ENCODE results near the gene FIG4. TPM values are rescaled to one million over a fixed set of nuclear protein-coding genes. Genes with fewer than 3 reads are reported as not detected.

The FIG4 gene
- total and polyA plus RNA-seq, 2 of the 13 experiments (the other 11 are each of a cell fraction or from before 2014, with no cell fraction given), result 5.5 to 7.9 TPM

DNA sequence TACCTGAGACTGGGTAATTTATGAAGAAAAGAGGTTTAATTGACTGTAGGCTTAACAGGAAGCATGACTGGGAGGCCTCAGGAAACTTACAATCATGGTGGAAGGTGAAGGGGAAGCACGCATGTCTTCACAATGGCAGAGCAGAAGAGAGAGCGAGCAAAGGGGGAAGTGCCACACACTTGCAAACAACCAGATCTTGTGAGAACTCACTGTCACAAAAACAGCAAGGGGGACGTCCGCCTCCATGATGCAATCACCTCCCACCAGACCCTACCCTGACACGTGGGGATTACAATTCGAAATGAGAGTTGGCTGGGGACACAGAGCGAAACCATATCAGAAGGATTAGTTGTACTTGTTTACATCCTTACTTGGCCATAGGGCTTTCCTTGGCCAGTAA lies 49.7 kb downstream of the FIG4 start:
- Histone ChIP-seq H3K4me3 (replicated peaks in 1 of 3; ENCODE audit: insufficient read depth in 1 of 3, low read depth in 2 of 3, low read length in 3 of 3) (no peak overlapping the region), H3K27me3 (ENCODE audit: control insufficient read depth in 1 of 2, insufficient read depth in 2 of 2, low read length in 2 of 2) (no peaks in the 10 kb centered on the region), H3K36me3 (replicated peaks in 1 of 2; ENCODE audit: control insufficient read depth in 1 of 2, insufficient read depth in 2 of 2, low read length in 2 of 2) (no peaks in the 10 kb centered on the region), H3K4me2 (ENCODE audit: low read depth, low read length) (no peak overlapping the region), H4K20me1 (ENCODE audit: insufficient read depth, low read length) (no peaks in the 10 kb centered on the region), H3K27ac (ENCODE audit: extremely low read length, insufficient read depth, low read length) (no peak overlapping the region), H2AFZ (ENCODE audit: low read length) (no peak overlapping the region), H3K9me3 (ENCODE audit: low read length) (no peaks in the 10 kb centered on the region), H3K4me1 (ENCODE audit: insufficient read depth, low read length) (no peaks in the 10 kb centered on the region), H3K9ac (ENCODE audit: insufficient read depth, low read depth, low read length) (no peak overlapping the region), H3K79me2 (ENCODE audit: insufficient read depth, low read length) (no peaks in the 10 kb centered on the region)
- ChIA-PET POLR2A (no interaction called here), CTCF (ENCODE audit: low intra/inter-chr PET ratio, low total read pairs) (no interaction called here)
- 99% methylated on average over 6 of the region's 7 CpGs for WGBS (ENCODE audit: low lambda C conversion rate)
- intact Hi-C loops (cut with micrococcal nuclease; ENCODE audit: unreplicated experiment) (no loop called here), in situ Hi-C loops (cut with HindIII; ENCODE audit: extremely low pct_ligation_motif_present, low pct_unique_long_range_greater_than_20kb) (no loop called here)
- no peak for TF ChIP-seq ZNF577 (CRISPR knock-in tag; IDR thresholded peaks at IDR 0.05; ENCODE audit: borderline replicate concordance, low read depth)
- TF ChIP-seq TGIF2 (CRISPR knock-in tag; IDR thresholded peaks at IDR 0.05), result no peak
- TF ChIP-seq ZNF773 (CRISPR knock-in tag; IDR thresholded peaks at IDR 0.05; ENCODE audit: borderline replicate concordance), result no peak
- TF ChIP-seq IRF2 (CRISPR knock-in tag; IDR thresholded peaks at IDR 0.05), result no peak
- TF ChIP-seq ZNF7 (CRISPR knock-in tag; IDR thresholded peaks at IDR 0.05), result no peak
- no peak for TF ChIP-seq HNF4G (IDR thresholded peaks at IDR 0.05; ENCODE audit: borderline replicate concordance, low read depth, low read length)
- TF ChIP-seq HNF4G (CRISPR knock-in tag; IDR thresholded peaks at IDR 0.05; ENCODE audit: borderline replicate concordance, low read depth), result no peak
- no peak for TF ChIP-seq PHF20 (CRISPR knock-in tag; IDR thresholded peaks at IDR 0.05)
- no peak for TF ChIP-seq ZNF629 (CRISPR knock-in tag; conservative IDR thresholded peaks at IDR 0.05)
- ATAC-seq (no peak), FAIRE-seq (no peak), DNase-seq (ENCODE audit: low spot score) (no peak)
- no TSS peak for BruUV-seq (replicated peaks)

DNA sequence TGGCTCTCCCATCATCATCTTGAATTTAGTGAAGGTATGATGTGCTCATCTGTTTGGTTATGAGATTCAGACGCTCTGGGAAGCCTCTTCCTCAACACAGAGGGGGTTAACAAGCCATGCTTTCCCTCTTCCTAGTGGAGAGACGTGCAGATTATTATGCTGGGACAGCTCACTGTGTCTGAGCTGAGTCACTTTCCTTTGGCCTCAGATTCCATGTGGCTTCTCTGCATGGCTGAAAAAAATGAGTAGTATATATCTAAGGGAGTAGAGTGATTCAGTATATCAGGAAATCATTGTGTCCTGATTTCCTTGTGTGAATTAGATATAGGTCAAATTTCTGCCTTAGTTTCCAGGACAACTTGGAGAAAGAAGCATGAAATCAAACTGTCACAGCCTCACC lies 52.6 kb downstream of the FIG4 start:
- POLR2A ChIA-PET, result no interaction called here
- ATAC-seq (no peak), FAIRE-seq (no peak), DNase-seq (ENCODE audit: low spot score) (no peak)
- Histone ChIP-seq H3K4me2 (ENCODE audit: low read depth, low read length) (no peak overlapping the region), H3K27ac (ENCODE audit: extremely low read length, insufficient read depth, low read length) (no peak overlapping the region), H3K9ac (ENCODE audit: insufficient read depth, low read depth, low read length) (no peak overlapping the region), H2AFZ (ENCODE audit: low read length) (no peak overlapping the region), H4K20me1 (ENCODE audit: insufficient read depth, low read length) (no peaks in the 10 kb centered on the region), H3K27me3 (ENCODE audit: control insufficient read depth in 1 of 2, insufficient read depth in 2 of 2, low read length in 2 of 2) (no peaks in the 10 kb centered on the region), H3K4me1 (ENCODE audit: insufficient read depth, low read length) (no peaks in the 10 kb centered on the region), H3K36me3 (replicated peaks in 1 of 2; ENCODE audit: control insufficient read depth in 1 of 2, insufficient read depth in 2 of 2, low read length in 2 of 2) (no peaks in the 10 kb centered on the region), H3K9me3 (ENCODE audit: low read length) (no peaks in the 10 kb centered on the region), H3K79me2 (ENCODE audit: insufficient read depth, low read length) (no peaks in the 10 kb centered on the region), H3K4me3 (replicated peaks in 1 of 3; ENCODE audit: insufficient read depth in 1 of 3, low read depth in 2 of 3, low read length in 3 of 3) (no peak overlapping the region)
- CTCF ChIA-PET (ENCODE audit: low intra/inter-chr PET ratio, low total read pairs), result no interaction called here
- in situ Hi-C loops (cut with HindIII; ENCODE audit: extremely low pct_ligation_motif_present, low pct_unique_long_range_greater_than_20kb), result no loop called here
- no TSS peak for BruUV-seq (replicated peaks)
- WGBS (ENCODE audit: low lambda C conversion rate), result 79% methylated on average over 2 of the region's 2 CpGs
- intact Hi-C loops (cut with micrococcal nuclease; ENCODE audit: unreplicated experiment), result no loop called here
- TF ChIP-seq ASH2L (IDR thresholded peaks at IDR 0.05; ENCODE audit: insufficient read length, low read depth, low read length) (no peak), EHMT2 (IDR thresholded peaks at IDR 0.05; ENCODE audit: borderline replicate concordance, low read depth, low read length) (no peak), ARNTL (CRISPR knock-in tag; IDR thresholded peaks at IDR 0.05) (no peak), ZNF75D (CRISPR knock-in tag; IDR thresholded peaks at IDR 0.05; ENCODE audit: borderline replicate concordance) (no peak), ZNF329 (CRISPR knock-in tag; IDR thresholded peaks at IDR 0.05; ENCODE audit: low read depth) (no peak), BCL6 (CRISPR knock-in tag; IDR thresholded peaks at IDR 0.05) (no peak)
- TF ChIP-seq, protein P1, sequence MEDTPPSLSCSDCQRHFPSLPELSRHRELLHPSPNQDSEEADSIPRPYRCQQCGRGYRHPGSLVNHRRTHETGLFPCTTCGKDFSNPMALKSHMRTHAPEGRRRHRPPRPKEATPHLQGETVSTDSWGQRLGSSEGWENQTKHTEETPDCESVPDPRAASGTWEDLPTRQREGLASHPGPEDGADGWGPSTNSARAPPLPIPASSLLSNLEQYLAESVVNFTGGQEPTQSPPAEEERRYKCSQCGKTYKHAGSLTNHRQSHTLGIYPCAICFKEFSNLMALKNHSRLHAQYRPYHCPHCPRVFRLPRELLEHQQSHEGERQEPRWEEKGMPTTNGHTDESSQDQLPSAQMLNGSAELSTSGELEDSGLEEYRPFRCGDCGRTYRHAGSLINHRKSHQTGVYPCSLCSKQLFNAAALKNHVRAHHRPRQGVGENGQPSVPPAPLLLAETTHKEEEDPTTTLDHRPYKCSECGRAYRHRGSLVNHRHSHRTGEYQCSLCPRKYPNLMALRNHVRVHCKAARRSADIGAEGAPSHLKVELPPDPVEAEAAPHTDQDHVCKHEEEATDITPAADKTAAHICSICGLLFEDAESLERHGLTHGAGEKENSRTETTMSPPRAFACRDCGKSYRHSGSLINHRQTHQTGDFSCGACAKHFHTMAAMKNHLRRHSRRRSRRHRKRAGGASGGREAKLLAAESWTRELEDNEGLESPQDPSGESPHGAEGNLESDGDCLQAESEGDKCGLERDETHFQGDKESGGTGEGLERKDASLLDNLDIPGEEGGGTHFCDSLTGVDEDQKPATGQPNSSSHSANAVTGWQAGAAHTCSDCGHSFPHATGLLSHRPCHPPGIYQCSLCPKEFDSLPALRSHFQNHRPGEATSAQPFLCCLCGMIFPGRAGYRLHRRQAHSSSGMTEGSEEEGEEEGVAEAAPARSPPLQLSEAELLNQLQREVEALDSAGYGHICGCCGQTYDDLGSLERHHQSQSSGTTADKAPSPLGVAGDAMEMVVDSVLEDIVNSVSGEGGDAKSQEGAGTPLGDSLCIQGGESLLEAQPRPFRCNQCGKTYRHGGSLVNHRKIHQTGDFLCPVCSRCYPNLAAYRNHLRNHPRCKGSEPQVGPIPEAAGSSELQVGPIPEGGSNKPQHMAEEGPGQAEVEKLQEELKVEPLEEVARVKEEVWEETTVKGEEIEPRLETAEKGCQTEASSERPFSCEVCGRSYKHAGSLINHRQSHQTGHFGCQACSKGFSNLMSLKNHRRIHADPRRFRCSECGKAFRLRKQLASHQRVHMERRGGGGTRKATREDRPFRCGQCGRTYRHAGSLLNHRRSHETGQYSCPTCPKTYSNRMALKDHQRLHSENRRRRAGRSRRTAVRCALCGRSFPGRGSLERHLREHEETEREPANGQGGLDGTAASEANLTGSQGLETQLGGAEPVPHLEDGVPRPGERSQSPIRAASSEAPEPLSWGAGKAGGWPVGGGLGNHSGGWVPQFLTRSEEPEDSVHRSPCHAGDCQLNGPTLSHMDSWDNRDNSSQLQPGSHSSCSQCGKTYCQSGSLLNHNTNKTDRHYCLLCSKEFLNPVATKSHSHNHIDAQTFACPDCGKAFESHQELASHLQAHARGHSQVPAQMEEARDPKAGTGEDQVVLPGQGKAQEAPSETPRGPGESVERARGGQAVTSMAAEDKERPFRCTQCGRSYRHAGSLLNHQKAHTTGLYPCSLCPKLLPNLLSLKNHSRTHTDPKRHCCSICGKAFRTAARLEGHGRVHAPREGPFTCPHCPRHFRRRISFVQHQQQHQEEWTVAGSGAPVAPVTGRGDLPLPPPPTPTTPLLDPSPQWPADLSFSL (CRISPR knock-in tag; IDR thresholded peaks at IDR 0.05), result no peak

Data from HepG2 (cell line).